Measurements from ENCODE around the gene PITPNM1. TPM values are rescaled to one million over a fixed set of nuclear protein-coding genes. Genes with fewer than 3 reads are reported as not detected.

PITPNM1 gene
- total RNA-seq, 2 experiments from 2014 or later, result 90.0 to 94.8 TPM

DNA sequence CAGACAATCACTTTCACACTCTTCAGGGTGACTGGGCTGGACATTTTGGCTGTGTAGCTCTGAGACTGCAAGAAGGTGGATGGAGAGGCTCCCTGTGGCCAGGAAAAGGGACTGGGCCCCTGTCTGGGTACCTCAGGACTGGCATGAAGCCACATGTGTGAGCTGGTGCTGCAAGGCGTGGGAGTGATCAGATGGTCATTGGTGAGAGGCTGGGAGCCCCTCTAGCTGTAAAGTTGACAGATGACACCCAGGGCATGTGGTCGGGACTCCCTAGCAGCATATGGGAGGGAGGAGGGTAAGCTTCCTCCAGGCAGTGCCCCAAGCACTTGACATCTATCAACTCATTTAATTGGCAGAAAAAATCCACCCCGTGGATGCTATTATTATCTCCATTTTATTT is 37.0 kb upstream of the PITPNM1 start:
- ChIA-PET POLR2A (no interaction called here), CTCF (no interaction called here)
- Histone ChIP-seq H3K9me3 (ENCODE audit: control insufficient read depth in 1 of 2, insufficient read depth in 1 of 2, low read length in 2 of 2) (no peaks in the 10 kb centered on the region), H3K27ac (ENCODE audit: low read depth in 1 of 2, low read length in 2 of 2) (no peak overlapping the region), H3K27me3 (ENCODE audit: control insufficient read depth in 1 of 2, insufficient read depth in 2 of 2, low read length in 2 of 2) (no peaks in the 10 kb centered on the region), H3K4me1 (ENCODE audit: insufficient read depth, low read length) (no peaks in the 10 kb centered on the region), H3K36me3 (ENCODE audit: insufficient read depth, low read length) (no peaks in the 10 kb centered on the region), H3K4me3 (ENCODE audit: low read length) (no peak overlapping the region)
- no peaks in the 10 kb centered on the region for H3K36me3 Mint-ChIP-seq (ENCODE audit: low read depth)
- TF ChIP-seq, protein P1, sequence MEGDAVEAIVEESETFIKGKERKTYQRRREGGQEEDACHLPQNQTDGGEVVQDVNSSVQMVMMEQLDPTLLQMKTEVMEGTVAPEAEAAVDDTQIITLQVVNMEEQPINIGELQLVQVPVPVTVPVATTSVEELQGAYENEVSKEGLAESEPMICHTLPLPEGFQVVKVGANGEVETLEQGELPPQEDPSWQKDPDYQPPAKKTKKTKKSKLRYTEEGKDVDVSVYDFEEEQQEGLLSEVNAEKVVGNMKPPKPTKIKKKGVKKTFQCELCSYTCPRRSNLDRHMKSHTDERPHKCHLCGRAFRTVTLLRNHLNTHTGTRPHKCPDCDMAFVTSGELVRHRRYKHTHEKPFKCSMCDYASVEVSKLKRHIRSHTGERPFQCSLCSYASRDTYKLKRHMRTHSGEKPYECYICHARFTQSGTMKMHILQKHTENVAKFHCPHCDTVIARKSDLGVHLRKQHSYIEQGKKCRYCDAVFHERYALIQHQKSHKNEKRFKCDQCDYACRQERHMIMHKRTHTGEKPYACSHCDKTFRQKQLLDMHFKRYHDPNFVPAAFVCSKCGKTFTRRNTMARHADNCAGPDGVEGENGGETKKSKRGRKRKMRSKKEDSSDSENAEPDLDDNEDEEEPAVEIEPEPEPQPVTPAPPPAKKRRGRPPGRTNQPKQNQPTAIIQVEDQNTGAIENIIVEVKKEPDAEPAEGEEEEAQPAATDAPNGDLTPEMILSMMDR (IDR thresholded peaks at IDR 0.05), result no peak
- H3K27ac Mint-ChIP-seq, result no peak overlapping the region
- H3K4me1 Mint-ChIP-seq (ENCODE audit: low read depth), result no peaks in the 10 kb centered on the region
- DNase-seq (no peak), ATAC-seq (ENCODE audit: poor library complexity) (no peak)
- intact Hi-C loops (cut with DNase I, micrococcal nuclease), result loop anchor here in 1 of 2 experiments (10.0 kb wide), 1 partner anchor 837 kb away; no protein-coding TSS in a partner anchor
- H3K9me3 Mint-ChIP-seq, result no peaks in the 10 kb centered on the region
- H3K27me3 Mint-ChIP-seq, result peaks cover 3% of the 10 kb centered on the region
- no peak overlapping the region for H3K4me3 Mint-ChIP-seq

DNA sequence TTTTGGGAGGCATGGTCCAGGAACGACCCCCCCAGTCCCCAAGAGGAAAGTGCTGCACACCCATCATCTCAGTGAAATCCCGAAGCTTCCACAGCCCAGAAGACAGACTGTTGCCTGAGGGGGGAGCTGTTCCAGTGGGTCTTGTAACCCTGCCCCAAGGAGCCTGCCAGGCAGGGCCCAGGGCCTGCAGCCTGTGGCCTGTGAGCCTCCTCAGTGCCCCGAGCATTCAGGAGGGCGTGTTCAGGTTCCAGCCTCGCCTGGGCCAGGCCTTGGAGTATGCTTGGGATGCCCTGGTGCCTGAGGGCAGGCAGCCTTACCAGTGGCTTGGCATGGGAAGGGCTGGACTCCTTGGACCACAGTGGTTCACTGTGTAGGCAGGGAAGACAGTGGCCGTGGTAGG is 36.0 kb upstream of the PITPNM1 start:
- no peaks in the 10 kb centered on the region for H3K9me3 Mint-ChIP-seq
- Histone ChIP-seq H3K36me3 (ENCODE audit: insufficient read depth, low read length) (no peaks in the 10 kb centered on the region), H3K4me3 (ENCODE audit: low read length) (no peak overlapping the region), H3K27me3 (ENCODE audit: control insufficient read depth in 1 of 2, insufficient read depth in 2 of 2, low read length in 2 of 2) (no peaks in the 10 kb centered on the region), H3K9me3 (ENCODE audit: control insufficient read depth in 1 of 2, insufficient read depth in 1 of 2, low read length in 2 of 2) (no peaks in the 10 kb centered on the region), H3K4me1 (ENCODE audit: insufficient read depth, low read length) (no peaks in the 10 kb centered on the region), H3K27ac (ENCODE audit: low read depth in 1 of 2, low read length in 2 of 2) (no peak overlapping the region)
- H3K27me3 Mint-ChIP-seq, result no peaks in the 10 kb centered on the region
- TF ChIP-seq, protein P1 (IDR thresholded peaks at IDR 0.05), result no peak
- ChIA-PET CTCF (no interaction called here), POLR2A (no interaction called here)
- no peaks in the 10 kb centered on the region for H3K36me3 Mint-ChIP-seq (ENCODE audit: low read depth)
- no peak overlapping the region for H3K4me3 Mint-ChIP-seq
- H3K4me1 Mint-ChIP-seq (ENCODE audit: low read depth), result no peaks in the 10 kb centered on the region
- H3K27ac Mint-ChIP-seq, result no peak overlapping the region
- ATAC-seq (ENCODE audit: poor library complexity) (no peak), DNase-seq (no peak)
- intact Hi-C loops (cut with DNase I, micrococcal nuclease), result loop anchor here in 1 of 2 experiments (10.0 kb wide), 1 partner anchor 836 kb away; no protein-coding TSS in a partner anchor

- H3K27me3 Mint-ChIP-seq, result no peaks in the 10 kb centered on the region
- H3K4me3 Mint-ChIP-seq, result no peak overlapping the region
- no peaks in the 10 kb centered on the region for H3K4me1 ChIP-seq (ENCODE audit: insufficient read depth, low read length)
- H3K36me3 ChIP-seq (ENCODE audit: insufficient read depth, low read length), result no peaks in the 10 kb centered on the region
- H3K27ac ChIP-seq (ENCODE audit: low read depth in 1 of 2, low read length in 2 of 2), result no peak overlapping the region
- no peaks in the 10 kb centered on the region for H3K36me3 Mint-ChIP-seq (ENCODE audit: low read depth)
- H3K4me3 ChIP-seq (ENCODE audit: low read length), result no peak overlapping the region
- no peak for ATAC-seq (ENCODE audit: poor library complexity)
- POLR2A ChIA-PET, result no interaction called here
- H3K27me3 ChIP-seq (ENCODE audit: control insufficient read depth in 1 of 2, insufficient read depth in 2 of 2, low read length in 2 of 2), result no peaks in the 10 kb centered on the region
- TF ChIP-seq, protein P1 (IDR thresholded peaks at IDR 0.05), result no peak
- H3K4me1 Mint-ChIP-seq (ENCODE audit: low read depth), result no peaks in the 10 kb centered on the region
- H3K9me3 ChIP-seq (ENCODE audit: control insufficient read depth in 1 of 2, insufficient read depth in 1 of 2, low read length in 2 of 2), result peaks cover 0 to 3% of the 10 kb centered on the region in 2 experiments
- DNase-seq, result no peak
- intact Hi-C loops (cut with DNase I, micrococcal nuclease), result loop anchor here in 1 of 2 experiments (5.0 kb wide), 1 partner anchor 1142 kb away; no protein-coding TSS in a partner anchor
- H3K9me3 Mint-ChIP-seq, result no peaks in the 10 kb centered on the region
- CTCF ChIA-PET, result no interaction called here
- H3K27ac Mint-ChIP-seq, result no peak overlapping the region
Measured at GRCh38 chr11:67539550-67539949, 34.4 kb upstream of the PITPNM1 start.

All from CD4-positive, alpha-beta T cell (primary cell).